ENCODE measurements around the gene SNX18.

Gene SNX18

DNA sequence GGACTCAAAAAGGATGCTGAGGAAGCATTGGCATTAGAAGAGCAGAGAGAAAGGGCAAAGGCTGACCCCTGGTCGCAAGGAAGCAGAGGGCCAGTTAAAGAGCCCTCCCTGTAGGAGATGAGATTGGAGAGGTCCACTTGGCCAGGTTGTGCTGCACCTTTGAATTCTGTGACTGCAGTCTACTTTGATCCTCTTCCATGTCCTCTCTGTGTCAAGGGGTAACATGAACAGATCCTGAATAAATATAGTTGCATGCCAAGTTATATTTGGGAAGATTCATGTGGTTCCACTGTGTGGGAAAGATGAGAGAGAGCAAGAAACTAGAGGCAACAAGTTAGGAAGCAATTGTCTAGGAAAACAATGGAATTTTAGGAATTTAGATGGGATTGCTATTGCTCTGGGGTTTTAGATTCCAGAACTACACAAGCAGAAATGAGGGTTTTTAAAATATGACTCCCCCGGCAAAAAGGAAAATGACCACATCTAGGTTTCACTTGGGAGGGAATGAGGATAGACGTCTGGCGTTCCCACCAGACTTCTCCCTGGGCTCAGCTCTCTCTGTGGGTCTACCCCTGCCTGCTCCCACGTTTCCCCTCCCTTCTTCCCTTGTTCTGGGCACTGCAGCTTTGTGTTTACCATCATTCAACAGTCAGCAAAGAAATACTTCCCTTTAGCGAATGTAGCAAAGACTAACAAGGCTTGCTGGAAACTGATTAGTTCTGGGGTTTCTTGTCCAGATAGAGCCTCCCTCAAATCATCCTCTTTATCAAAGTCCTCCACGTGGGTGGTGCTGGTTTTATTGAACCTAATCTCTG, 63.6 kb downstream of the SNX18 start:
- no peak for DNase-seq (ENCODE audit: low read depth, low spot score)

DNA sequence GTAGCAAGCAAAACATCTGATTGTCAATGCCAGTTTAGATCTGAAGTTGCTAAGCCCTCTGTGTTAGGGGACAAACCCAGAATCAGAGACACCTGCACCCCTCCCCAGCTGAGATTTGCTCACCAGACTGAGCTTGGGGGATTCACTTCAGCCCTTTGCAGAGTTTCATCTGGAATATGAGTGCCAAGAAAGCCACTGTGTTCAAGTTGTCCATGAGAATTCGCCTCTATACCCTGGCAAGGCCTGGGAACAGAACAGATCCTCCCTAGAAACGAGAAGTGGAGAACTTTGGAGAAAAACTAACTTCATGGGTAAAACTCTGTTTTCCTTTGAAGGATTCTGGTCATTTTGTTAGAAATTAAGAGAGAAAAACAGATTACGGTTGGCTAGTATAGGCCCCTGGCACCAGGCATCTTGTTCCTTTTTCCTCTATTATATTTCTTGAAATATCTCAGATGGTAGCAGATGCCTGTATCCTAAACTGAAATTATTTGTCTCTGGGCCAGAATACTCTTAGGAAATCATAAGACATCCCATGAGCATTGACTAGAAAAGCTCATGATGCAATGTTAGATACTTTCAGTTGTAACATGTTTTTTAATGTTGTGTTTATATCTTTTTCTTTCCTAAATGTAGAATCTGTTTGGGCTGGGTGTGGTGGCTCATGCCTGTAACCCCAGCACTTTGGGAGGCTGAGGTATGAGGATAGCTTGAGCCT, 64.4 kb downstream of the SNX18 start:
- DNase-seq (ENCODE audit: low read depth, low spot score): no peak

DNA sequence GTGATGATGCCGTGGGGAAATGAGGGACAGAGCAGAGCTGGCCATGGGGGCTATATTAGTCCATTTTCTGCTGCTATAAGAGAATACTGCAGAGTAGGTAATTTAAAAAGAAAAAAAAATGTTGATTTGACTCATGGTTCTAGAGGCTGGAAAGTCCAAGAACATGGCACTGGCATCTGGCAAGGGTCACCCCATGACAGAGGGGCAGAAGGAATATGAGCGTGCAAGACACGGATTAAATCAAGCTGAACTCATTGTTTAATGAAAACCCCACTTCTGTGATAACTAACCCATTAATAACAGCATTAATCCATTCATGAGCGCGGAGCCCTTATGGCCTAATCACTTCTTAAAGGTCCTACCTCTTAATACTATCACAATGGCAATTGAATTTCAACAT, 68.8 kb downstream of the SNX18 start:
- DNase-seq (ENCODE audit: low read depth, low spot score): no peak

DNA sequence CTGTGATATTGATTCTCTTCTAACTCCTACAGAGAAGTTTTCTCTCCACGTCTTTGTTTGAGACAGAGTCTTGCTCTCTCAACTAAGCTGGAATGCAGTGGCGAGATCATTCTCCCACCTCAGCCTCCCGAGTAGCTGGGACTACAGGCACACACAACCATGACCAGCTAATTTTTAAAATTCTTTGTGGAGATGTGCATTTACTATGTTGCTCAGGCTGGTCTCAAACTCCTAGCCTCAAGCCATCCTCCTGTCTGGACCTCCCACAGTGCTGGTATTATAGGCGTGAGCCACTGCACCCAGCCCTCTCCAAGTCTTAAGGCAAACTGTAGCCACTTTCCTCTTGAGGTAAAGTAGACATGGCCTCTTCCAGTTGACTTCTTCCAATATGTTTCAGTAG, 72.2 kb downstream of the SNX18 start:
- no peak for DNase-seq (ENCODE audit: low read depth, low spot score)

DNA sequence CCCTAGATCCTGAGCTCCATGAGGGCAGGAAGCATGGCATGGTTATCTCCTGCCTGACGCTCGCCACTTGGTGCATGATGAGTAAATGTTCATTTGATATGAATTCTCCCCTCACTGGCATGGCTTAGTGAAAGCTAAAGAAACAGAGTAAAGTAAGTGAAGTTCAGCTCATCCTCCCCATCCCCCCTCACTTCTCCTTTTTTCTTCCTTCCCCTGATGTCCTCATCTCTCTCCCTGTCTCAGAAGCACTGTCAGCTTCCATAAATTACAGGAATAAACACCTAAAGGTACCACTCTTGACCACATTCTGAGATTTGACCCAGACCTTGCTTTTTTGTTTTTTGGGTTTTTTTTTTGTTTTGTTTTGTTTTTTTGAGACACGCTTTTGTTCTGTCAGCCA, 73.3 kb downstream of the SNX18 start:
- no peak for DNase-seq (ENCODE audit: low read depth, low spot score)

DNA sequence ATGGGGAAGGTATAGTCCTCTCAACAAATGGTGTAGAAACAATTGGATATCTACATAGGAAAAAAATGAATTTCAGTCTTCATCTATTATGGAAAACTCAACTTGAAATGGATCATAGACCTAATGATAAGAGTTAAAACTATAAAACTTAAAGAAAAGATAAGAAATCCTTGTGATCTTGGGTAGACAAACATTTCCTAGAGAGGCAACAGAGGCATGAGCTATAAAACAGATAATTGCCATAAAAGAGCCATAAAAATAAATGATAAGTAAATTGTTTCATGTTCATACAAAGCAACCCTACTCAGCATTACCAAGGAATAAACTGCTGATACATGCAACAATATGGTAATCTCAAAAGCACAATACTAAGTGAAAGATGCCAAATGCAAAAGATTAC, 76.2 kb downstream of the SNX18 start:
- no peak for DNase-seq (ENCODE audit: low read depth, low spot score)

DNA sequence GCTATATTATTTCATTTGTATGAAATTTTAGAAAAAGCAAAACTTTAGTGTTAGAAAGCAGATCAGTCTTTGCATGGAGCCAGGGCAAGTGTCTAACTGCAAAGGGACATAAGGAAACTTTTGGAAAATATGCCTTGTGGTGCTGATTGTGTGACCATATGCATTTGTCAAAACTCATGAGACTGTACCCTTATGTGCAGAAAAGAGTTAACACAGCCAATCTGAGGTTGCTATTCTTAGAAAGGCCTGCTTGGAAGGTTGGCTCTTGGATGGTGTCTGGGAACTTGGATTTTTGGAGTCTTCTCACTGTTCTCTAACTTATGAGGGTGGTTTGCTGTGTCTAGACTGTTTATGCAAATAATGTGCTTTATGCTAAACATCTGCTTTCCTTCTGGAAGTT, 76.6 kb downstream of the SNX18 start:
- no peak for DNase-seq (ENCODE audit: low read depth, low spot score)

DNA sequence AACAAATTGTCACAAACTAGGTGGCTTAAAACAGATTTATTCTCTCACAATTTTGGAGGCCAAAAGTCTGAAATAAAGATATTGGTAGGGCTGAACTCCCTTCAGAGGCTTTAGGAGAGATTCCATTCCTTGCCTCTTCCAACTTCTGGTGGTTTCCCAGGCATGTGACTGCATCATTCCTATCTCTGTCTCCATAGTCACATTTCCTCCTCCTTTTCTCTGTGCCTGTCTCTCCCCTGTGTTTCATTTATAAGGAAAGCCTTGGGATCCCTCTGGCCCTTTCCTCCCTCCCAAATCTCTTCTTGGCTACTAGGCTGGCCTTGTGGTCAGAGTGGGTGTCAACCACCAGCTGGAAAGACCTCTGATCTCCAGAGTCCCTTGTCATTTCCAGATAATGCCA, 78.2 kb downstream of the SNX18 start:
- DNase-seq (ENCODE audit: low read depth, low spot score): no peak

Data from smooth muscle cell of the brain vasculature (primary cell).